AML-193 (cell line): ENCODE measurements around the gene PRODH2.
A peak's percentile ranks its signal among the peaks of the same experiment; 100 is the strongest.

ENCODE experiments used
- DNase-seq, 2 experiments: peaks; one replicate each; lab custom pipeline; 2025; lab: John Stamatoyannopoulos, UW

Gene PRODH2

GRCh38 chr19:35812220-35813042 lies at the start of gene PRODH2:
Gene PRODH2 (minus strand): TSS chr19:35812845. CDS start chr19:35812805, 40 bp downstream.
- DNase-seq, result no peak

GRCh38 chr19:35861640-35862160 lies 49.1 kb upstream of the PRODH2 start:
- DNase-seq, result no peak

DNA sequence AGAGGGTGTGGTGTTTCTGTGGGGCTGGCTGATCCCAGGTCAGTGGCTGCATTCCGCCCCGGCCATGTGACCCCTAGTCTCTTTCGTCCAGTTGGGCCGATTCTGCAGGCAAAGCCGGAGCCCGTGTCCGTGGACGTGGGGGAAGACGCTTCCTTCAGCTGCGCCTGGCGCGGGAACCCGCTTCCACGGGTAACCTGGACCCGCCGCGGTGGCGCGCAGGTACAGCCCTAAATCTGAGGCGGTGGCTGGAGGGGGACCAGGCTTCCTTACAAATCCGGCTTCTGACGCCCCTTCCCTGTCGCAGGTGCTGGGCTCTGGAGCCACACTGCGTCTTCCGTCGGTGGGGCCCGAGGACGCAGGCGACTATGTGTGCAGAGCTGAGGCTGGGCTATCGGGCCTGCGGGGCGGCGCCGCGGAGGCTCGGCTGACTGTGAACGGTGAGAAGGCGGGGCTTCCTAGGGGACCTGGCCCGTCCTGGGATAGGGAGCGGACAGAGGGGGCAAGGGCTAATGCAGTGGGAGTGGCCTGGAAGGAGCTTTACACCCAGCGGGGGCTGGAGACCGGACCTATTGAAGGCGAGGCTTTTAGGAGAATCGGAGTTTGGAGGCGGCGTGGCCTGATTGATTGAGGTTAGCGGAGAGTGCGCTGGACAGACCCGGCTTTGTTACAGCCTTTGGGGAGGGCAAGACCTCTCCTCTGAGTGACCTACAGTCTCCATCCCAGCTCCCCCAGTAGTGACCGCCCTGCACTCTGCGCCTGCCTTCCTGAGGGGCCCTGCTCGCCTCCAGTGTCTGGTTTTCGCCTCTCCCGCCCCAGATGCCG lies 48.4 kb upstream of the PRODH2 start:
- DNase-seq, result no peak

DNA sequence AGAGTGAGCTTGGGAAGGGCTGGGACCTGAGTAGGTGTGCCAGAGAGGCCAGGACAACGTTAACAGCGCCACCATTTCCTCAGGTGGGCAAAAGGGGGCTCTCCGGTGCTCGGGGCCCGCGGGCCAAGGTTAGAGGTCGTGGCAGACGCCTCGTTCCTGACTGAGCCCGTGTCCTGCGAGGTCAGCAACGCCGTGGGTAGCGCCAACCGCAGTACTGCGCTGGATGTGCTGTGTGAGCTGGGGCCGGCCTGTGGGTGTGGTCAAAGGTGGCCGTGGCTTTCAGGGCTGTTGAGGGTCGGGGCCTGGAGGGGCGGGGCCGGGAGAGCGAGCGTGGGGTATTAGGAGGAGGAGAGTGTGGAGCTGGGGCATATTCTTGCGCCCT lies 47.8 kb upstream of the PRODH2 start:
- no peak for DNase-seq

DNA sequence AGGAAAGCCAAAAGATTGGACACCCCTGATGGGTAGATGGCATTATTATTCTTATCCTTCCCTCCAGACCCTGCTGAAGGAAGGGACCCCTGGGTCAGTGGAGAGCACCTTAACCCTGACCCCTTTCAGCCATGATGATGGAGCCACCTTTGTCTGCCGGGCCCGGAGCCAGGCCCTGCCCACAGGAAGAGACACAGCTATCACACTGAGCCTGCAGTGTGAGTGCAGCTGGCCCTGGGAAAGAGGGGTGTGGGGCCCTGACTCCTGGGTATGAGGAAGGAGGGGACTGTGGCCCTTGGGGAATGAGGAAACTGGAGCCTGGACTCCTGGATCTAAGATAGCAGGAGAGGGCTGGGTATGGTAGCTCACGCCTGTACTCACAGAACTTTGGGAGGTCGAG lies 46.8 kb upstream of the PRODH2 start:
- no peak for DNase-seq

DNA sequence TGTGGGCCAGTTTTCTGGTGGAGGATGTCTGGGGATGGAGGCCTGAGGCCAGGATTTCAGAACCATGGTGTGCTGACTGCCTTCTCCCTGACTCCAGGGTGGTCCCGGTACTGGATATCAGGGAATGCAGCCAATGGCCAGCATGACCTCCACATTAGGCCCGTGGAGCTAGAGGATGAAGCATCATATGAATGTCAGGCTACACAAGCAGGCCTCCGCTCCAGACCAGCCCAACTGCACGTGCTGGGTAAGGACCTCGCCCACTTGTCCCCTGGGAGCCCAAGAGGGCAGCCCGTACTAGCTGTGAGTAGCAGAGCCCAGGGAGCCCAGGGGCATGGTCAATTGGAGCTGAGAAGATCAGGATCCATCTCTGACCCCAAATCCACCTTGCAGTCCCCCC lies 45.7 kb upstream of the PRODH2 start:
- DNase-seq, result no peak

DNA sequence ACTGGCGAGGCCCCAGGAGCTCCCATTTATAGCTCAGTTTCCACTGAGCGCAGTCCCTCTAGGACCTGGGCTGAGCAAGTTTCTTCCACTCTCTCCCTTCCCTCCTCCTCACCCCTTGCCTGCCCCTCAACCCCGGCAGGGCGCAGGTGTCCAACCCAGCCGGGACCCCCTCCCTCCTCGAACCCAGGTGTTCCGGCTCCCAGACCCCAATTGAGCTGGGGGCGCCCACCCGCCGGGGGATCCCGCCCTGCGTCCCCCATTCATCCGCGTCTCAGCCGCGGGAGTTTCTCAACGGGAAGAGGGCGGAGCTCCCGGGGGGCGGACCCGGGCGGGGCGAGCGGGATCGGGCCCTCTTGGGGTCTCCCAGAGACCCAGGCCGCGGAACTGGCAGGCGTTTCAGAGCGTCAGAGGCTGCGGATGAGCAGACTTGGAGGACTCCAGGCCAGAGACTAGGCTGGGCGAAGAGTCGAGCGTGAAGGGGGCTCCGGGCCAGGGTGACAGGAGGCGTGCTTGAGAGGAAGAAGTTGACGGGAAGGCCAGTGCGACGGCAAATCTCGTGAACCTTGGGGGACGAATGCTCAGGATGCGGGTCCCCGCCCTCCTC lies 44.0 kb upstream of the PRODH2 start, which contains the start of gene KIRREL2:
Gene KIRREL2 (plus strand): TSS at position 366 of the 604 bp plus-strand sequence. CDS start 209 bp downstream, at position 575.
- peak; percentile 10 to 18 for DNase-seq

GRCh38 chr19:35853038-35853756 lies 40.6 kb upstream of the PRODH2 start:
- DNase-seq, result no peak

DNA sequence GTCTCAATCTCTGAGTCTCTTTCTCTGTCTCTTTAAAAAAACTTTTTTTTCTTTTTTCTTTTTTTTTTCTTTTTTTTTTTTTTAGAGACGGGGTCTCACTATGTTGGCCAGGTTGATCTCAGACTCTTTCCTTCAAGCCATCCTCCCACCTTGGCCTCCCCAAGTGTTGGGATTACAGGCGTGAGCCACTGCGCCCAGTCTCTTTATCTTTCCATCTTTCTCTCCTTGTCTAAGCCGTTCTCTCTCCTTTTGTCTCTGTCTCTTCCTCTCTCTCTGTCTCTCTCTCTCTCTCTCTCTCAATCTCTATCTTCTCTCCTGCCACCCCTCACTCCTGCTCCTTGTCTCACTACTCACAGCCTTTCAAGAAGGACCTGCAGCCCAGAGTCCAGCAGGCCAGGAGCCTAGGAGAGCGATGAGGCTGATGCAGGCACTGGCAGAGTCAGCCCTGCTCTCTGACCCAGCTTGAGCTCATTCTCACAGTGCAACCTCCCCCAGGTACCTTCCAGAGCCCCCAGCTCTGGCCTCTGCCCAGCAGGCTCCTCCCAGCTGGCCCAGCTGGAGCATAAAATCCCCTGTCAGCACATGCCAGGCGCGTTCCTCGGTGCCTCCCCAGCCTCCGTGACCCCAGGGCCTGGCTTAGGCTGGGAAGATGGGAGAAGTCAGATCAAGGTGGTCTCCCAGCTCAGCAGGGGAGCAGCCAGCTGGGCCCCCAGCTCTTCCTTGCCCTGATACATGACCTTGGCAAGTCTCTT lies 39.6 kb upstream of the PRODH2 start, which contains the start of gene NPHS1:
Gene NPHS1 (minus strand): TSS at position 476 of the 752 bp plus-strand sequence. CDS start 667 bp downstream, outside the sequence.
- no peak for DNase-seq

DNA sequence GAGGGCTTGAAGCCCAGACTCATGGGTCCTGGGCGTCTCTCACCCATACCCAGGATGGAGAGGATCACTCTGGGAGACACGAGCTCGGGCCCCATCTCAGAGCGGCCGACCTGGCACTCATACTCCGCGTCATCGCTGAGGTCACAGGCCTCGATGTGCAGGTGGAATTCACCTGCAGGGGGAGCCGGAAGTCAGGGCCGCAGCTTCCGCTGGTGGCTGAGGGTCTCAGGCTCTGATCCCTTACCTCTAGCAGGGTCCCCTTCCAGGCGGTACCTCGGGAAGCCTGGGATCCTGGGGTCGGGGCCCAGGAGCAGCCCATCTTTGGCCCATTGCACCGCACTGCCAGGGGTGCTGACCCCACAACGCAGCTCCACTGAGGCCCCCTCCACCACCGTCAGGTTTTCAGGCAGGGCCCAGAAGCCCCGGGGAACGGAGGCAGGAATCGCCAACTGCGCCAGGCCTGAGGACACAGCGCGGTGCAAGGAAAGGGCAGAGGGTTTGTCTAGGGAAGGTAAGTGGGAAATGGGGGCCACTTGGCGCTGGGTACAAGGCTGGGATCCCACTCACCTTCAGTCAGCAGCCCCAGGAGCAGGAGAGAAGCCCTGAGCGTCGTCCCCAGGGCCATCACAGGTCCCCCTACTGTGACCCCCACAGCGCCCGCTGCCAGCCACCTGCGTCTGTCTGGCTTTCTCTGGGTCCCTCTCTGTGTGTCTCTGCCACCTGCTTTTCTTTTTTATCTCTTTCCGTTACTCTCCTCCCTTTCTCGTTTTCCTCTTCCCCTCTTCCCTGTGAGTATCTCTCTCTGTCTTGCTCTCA lies 38.8 kb upstream of the PRODH2 start:
- no peak for DNase-seq

DNA sequence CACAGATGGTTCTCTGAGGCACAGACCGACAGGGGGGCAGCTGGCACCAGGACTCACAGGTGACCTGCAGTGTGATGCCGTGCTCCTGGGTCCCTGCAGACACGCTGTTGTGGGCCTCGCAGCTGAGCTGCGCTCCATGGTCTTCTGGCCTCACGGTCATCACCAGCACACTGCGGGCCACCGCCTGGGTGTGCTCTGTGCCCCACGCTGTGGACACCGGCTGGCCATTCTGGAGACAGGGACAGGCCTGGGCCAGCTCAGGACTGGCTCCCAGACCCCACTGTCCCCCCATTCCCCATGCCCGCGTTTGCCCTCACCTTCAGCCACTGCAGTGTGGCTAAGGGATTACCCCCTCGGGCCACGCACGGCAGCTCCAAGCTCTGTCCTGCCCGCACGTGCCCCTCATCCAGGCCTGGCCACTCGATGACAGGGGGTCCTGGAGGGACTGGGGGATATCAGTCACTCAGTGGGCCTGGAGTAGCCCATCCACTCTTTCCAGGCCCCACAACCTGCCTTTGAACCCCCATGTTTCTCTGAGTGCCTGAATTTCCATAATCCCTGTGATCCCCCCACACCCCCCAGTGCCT lies 36.4 kb upstream of the PRODH2 start:
- DNase-seq, result no peak

GRCh38 chr19:35848486-35848885 lies 35.8 kb upstream of the PRODH2 start:
- DNase-seq, result no peak

GRCh38 chr19:35847911-35848310 lies 35.3 kb upstream of the PRODH2 start:
- no peak for DNase-seq

GRCh38 chr19:35846038-35846668 lies 33.5 kb upstream of the PRODH2 start:
- no peak for DNase-seq

GRCh38 chr19:35845215-35846037 lies 32.8 kb upstream of the PRODH2 start:
- no peak for DNase-seq

DNA sequence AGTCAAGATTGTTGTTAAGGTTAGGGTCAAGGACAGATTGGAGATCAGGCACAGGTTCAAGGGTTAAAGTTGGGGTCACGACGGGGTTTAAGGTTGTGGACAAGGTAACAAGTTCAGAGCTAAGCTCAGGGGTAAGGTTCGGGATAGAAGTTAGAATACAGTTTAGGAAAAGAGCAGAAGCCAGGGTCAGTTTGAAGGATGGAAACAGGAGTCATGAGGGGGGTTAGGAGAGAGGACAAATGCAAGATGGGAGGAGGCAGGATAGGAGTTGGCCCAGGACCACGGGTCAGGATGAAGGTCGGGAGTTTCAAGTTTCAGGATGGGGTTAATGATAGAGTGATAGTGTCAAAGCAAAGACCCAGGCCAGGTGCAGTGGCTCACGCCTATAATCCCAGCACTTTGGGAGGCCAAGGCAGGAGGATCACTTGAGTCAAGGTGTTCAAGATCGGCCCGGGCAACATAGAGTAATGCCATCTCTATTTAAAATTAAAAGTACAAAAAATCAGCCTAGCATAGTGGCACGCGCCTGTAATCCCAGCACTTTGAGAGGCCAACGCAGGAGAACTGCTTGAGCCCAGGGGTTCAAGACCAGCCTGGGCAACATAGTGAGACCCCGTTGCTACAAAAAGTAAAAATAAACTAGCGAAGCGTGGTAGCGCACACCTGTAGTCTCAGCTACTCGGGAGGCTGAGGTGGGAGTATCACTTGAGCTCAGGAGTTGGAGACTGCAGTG lies 32.0 kb upstream of the PRODH2 start:
- DNase-seq, result no peak

- DNase-seq, result no peak
These were observed 31.2 kb upstream of the PRODH2 start for GRCh38 chr19:35843676-35844481.
